GM21786 (cell line): ENCODE data around the gene KCNJ6.

Experiments used
- ATAC-seq: cut with Tn5 transposase; IDR thresholded peaks from one replicate; pipeline ENCODE4 v1.9.1; 2021; ENCODE audit not compliant: unreplicated experiment

Gene KCNJ6

GRCh38 chr21:37868446-37869295 lies 47.6 kb downstream of the KCNJ6 start:
- no peak for ATAC-seq

- ATAC-seq = no peak
These were observed 50.2 kb downstream of the KCNJ6 start for GRCh38 chr21:37866027-37866426.

- no peak for ATAC-seq
These were observed 51.1 kb downstream of the KCNJ6 start for GRCh38 chr21:37865156-37865555.

GRCh38 chr21:37863842-37864241 lies 52.4 kb downstream of the KCNJ6 start:
- ATAC-seq = no peak

GRCh38 chr21:37862536-37862935 lies 53.7 kb downstream of the KCNJ6 start:
- no peak for ATAC-seq

GRCh38 chr21:37861561-37861960 lies 54.7 kb downstream of the KCNJ6 start:
- no peak for ATAC-seq

- ATAC-seq = no peak
These were observed 55.8 kb downstream of the KCNJ6 start for GRCh38 chr21:37860416-37860815.

- no peak for ATAC-seq
These were observed 60.3 kb downstream of the KCNJ6 start for GRCh38 chr21:37855647-37856625.

- no peak for ATAC-seq
These were observed 61.0 kb downstream of the KCNJ6 start for GRCh38 chr21:37855271-37855646.

GRCh38 chr21:37849506-37850102 lies 66.7 kb downstream of the KCNJ6 start:
- no peak for ATAC-seq

GRCh38 chr21:37848721-37849490 lies 67.4 kb downstream of the KCNJ6 start:
- ATAC-seq = no peak

- ATAC-seq = no peak
These were observed 70.7 kb downstream of the KCNJ6 start for GRCh38 chr21:37845535-37845934.

- ATAC-seq = no peak
These were observed 73.1 kb downstream of the KCNJ6 start for GRCh38 chr21:37843191-37843590.

- ATAC-seq = no peak
These were observed 73.9 kb downstream of the KCNJ6 start for GRCh38 chr21:37842163-37842919.

- no peak for ATAC-seq
These were observed 78.9 kb downstream of the KCNJ6 start for GRCh38 chr21:37837381-37837780.

GRCh38 chr21:37835481-37835880 lies 80.8 kb downstream of the KCNJ6 start:
- ATAC-seq = no peak

GRCh38 chr21:37833301-37833700 lies 83.0 kb downstream of the KCNJ6 start:
- ATAC-seq = no peak

GRCh38 chr21:37829447-37829846 lies 86.8 kb downstream of the KCNJ6 start:
- ATAC-seq = peak; percentile 60

- no peak for ATAC-seq
These were observed 87.3 kb downstream of the KCNJ6 start for GRCh38 chr21:37828991-37829390.

- no peak for ATAC-seq
These were observed 87.7 kb downstream of the KCNJ6 start for GRCh38 chr21:37828556-37828955.
